Ovary (tissue), 9 donors: ENCODE measurements around the gene SPSB1. TPM values are rescaled to one million over a fixed set of nuclear protein-coding genes. Genes with fewer than 3 reads are reported as not detected.
A peak's percentile ranks its signal among the peaks of the same experiment; 100 is the strongest.

Experiments
- DNase-seq, 5 donors: peaks; one replicate each; pipeline ENCODE4 v3.0.0-alpha.2; 2019 to 2020
- H3K27ac ChIP-seq, 2 donors: fragments of 200-600 bp; one replicate each; pipeline versions ENCODE4 v1.5.1 to v1.8.0; 2019 to 2022
- H3K27me3 ChIP-seq: fragments of 200-600 bp; one replicate; pipeline ENCODE4 v1.8.0; 2022
- H3K36me3 ChIP-seq: fragments of 200-600 bp; sonication (generic); one replicate; pipeline ENCODE4 v1.5.1; 2019
- H3K4me1 ChIP-seq: one replicate; pipeline ENCODE4 v1.8.1; 2013; ENCODE audit warnings: mild to moderate bottlenecking, moderate library complexity; ENCODE audit not compliant: insufficient read depth
- H3K4me3 ChIP-seq: fragments of 200-600 bp; sonication (generic); one replicate; pipeline ENCODE4 v1.5.1; 2017
- H3K9me3 ChIP-seq, 2 donors: fragments of 200-600 bp in 1 of 2; sonication (generic) in 1 of 2; one replicate each; pipeline versions ENCODE4 v1.5.1 to v1.8.1; 2013 to 2019; ENCODE audit warnings: mild to moderate bottlenecking in 1 of 2, moderate library complexity in 1 of 2
- EP300 ChIP-seq: sonication (generic); formaldehyde crosslinking; IDR thresholded peaks from one replicate; pipeline ENCODE4 v1.6.1; 2017; ENCODE audit warnings: antibody characterized with exemption
- POLR2A ChIP-seq: fragments of 450-650 bp; IDR thresholded peaks from one replicate; pipeline ENCODE4 v1.6.1; 2017; ENCODE audit warnings: antibody characterized with exemption, mild to moderate bottlenecking, moderate library complexity
- WGBS, 3 donors: extraction: QIAGEN DNeasy Blood & Tissue Kit in 1 of 3; methylation state at CpG; one replicate each; pipeline versions ENCODE4 v1.1.5 to v1.1.7; 2013 to 2017; 5-methylcytosine and 5-hydroxymethylcytosine counted together
- intact Hi-C, 4 donors: fragments of 100-400 bp; cut with DNase I; formaldehyde crosslinking; loops; one replicate each; pipeline versions ENCODE4 v1.11.0 to v1.15.1; 2022 to 2023
- polyA plus RNA-seq, 2 donors: library from polyadenylated mRNA; stranded (reverse); fragments of 200-250 nt in 1 of 2; fragments of 350-450 nt in 1 of 2; fragmentation: Illumina TruSeq in 1 of 2; extraction: RNeasy Lipid Tissue Mini Kit (QIAGEN cat#74804) in 1 of 2; gene quantifications; one replicate each; pipeline ENCODE4 v1.2.3, GENCODE V29; 2013 to 2014
- total RNA-seq, 7 donors: library from RNA; depleted of rRNA in 2 of 7; stranded (reverse); fragments of >200 nt in 2 of 7; fragmentation: NEBNext Ultra II Directional in 3 of 7; extraction: Animal tissue kit (Norgen Biotek cat#: 25700) in 3 of 7; gene quantifications; one replicate each; pipeline versions ENCODE4 v1.1.0 to v1.2.4, GENCODE V29; 2016 to 2023
- TF ChIP-seq, protein P1 (sequence below), 3 donors: fragments of 450-650 bp in 2 of 3; fragments of 200-600 bp in 1 of 3; IDR thresholded peaks; one replicate each; pipeline versions ENCODE4 v1.5.1 to v1.8.0; 2016 to 2022; ENCODE audit warnings: antibody characterized with exemption in 3 of 3, mild to moderate bottlenecking in 1 of 3
- donor health status: DM: no; HTN: no; CAD: no; lungs with moderate emphysema.
- donor health status: DM: no; HTN: no; CAD: no.
- donor health status: Bipolar disorder and iron deficiency.
- donor health status: DM: yes; HTN: yes; CAD: no.
- donor health status: DM: no; HTN: no; CAD: no.
- donor health status: DM: yes; HTN: yes; CAD: no.

Gene SPSB1
- total and polyA plus RNA-seq, 9 donors, result 20.4 to 69.6 (median 34.4) TPM

DNA sequence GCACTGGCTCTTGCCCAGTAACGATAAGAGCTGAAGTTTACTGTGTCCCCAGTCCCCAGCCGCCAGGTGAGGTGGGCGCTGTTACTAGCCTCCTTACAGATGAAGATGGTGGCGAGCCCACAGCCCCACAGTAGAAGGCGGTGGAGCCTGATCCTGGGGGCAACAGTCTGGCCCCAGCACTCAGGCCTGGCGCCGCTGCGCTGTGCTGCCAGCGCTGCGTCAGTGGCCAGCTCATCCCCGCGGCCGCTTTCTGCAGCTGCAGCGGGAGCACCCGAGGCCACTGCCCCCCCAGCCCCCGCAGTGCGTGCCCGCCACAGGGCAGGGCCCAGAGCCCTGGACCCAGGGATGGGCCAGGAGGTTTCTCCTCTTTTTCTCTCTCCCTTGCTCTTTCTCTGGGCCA lies 44.8 kb upstream of the SPSB1 start:
- Histone ChIP-seq H3K27ac (peak overlapping the region in 1 of 2 donors; percentile 69), H3K36me3 (no peaks in the 10 kb centered on the region), H3K4me1 (peaks cover 57% of the 10 kb centered on the region), H3K4me3 (no peak overlapping the region), H3K9me3 (no peaks in the 10 kb centered on the region), H3K27me3 (no peaks in the 10 kb centered on the region)
- intact Hi-C loops, result loop anchor here in 1 of 4 donors (5.0 kb wide), 1 partner anchor 106 kb away; no protein-coding TSS in a partner anchor
- 79 to 89% (median 86%) methylated on average over 18 of the region's 18 CpGs for WGBS, 3 donors
- TF ChIP-seq, protein P1, sequence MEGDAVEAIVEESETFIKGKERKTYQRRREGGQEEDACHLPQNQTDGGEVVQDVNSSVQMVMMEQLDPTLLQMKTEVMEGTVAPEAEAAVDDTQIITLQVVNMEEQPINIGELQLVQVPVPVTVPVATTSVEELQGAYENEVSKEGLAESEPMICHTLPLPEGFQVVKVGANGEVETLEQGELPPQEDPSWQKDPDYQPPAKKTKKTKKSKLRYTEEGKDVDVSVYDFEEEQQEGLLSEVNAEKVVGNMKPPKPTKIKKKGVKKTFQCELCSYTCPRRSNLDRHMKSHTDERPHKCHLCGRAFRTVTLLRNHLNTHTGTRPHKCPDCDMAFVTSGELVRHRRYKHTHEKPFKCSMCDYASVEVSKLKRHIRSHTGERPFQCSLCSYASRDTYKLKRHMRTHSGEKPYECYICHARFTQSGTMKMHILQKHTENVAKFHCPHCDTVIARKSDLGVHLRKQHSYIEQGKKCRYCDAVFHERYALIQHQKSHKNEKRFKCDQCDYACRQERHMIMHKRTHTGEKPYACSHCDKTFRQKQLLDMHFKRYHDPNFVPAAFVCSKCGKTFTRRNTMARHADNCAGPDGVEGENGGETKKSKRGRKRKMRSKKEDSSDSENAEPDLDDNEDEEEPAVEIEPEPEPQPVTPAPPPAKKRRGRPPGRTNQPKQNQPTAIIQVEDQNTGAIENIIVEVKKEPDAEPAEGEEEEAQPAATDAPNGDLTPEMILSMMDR (IDR thresholded peaks at IDR 0.05), result no peak
- no peak for TF ChIP-seq POLR2A
- no peak for TF ChIP-seq EP300
- DNase-seq, result peak in 2 of 5 donors; percentile 35 to 44

GRCh38 chr1:9248341-9249262 lies 44.1 kb upstream of the SPSB1 start:
- Histone ChIP-seq H3K36me3 (no peaks in the 10 kb centered on the region), H3K4me1 (peaks cover 51% of the 10 kb centered on the region), H3K27me3 (no peaks in the 10 kb centered on the region), H3K9me3 (no peaks in the 10 kb centered on the region), H3K27ac (peak overlapping the region; percentile 31 to 69), H3K4me3 (no peak overlapping the region)
- WGBS, 3 donors, result 58 to 69% (median 59%) methylated on average over 21 of the region's 21 CpGs
- DNase-seq, result peak in 3 of 5 donors; percentile 37 to 57 (median 47)
- intact Hi-C loops, result loop anchor here in 1 of 4 donors (5.0 kb wide), 1 partner anchor 106 kb away; no protein-coding TSS in a partner anchor
- TF ChIP-seq, protein P1 (IDR thresholded peaks at IDR 0.05), result no peak
- TF ChIP-seq POLR2A (no peak), EP300 (no peak)

GRCh38 chr1:9249263-9249533 lies 43.5 kb upstream of the SPSB1 start:
- Histone ChIP-seq H3K27me3 (no peaks in the 10 kb centered on the region), H3K9me3 (no peaks in the 10 kb centered on the region), H3K4me3 (no peak overlapping the region), H3K27ac (peak overlapping the region; percentile 31 to 69), H3K4me1 (peaks cover 50% of the 10 kb centered on the region), H3K36me3 (no peaks in the 10 kb centered on the region)
- WGBS, 3 donors, result 68 to 89% (median 82%) methylated on average over 3 of the region's 3 CpGs
- no peak for DNase-seq
- TF ChIP-seq POLR2A (no peak), EP300 (no peak)
- TF ChIP-seq, protein P1 (IDR thresholded peaks at IDR 0.05), result no peak
- intact Hi-C loops, result loop anchor here in 1 of 4 donors (5.0 kb wide), 1 partner anchor 107 kb away; no protein-coding TSS in a partner anchor

DNA sequence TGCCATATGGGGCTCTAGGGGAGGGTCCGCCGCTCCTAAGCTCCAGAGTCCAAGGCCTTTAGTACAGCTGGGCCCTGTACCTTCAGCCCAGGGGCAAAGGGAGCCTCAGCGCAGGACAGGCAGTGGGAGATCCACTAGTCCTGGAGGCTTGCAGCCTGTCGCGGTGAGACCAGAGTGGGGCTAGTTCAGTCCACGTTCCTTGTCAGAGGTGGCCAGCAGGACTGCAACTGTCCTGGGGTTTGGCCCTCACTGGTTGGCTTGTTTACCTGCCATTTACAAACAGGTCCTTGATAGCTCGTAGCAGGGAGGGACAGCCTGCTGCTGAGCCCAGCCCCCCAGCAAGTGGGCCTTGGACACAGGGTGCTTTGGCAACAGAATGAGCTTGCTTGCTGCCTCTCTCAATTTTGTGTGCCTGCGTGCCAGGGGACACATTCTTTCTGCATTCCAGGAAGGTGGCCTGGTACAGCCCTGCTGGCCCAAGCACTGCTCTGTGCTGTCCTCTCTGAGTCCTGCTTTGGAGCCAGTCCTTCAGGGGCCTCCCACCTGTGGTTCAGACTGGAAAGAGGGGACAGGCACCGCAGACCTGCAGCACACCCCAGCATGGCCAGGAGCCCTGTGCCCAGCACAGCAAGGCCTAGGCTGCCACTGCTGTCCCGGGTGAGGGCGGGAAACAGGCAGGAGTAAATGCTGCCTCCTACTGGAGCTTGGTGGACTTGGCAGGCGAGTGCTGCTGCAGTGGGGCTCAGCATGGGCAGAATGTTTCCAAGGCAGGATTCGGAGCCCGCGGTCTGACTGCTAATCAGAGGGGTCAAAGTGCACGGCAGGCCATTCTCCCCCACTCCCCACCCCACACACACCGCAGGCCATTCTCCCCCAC lies 42.9 kb upstream of the SPSB1 start:
- Histone ChIP-seq H3K4me1 (peaks cover 44% of the 10 kb centered on the region), H3K36me3 (no peaks in the 10 kb centered on the region), H3K27ac (peak overlapping the region; percentile 31 to 69), H3K9me3 (no peaks in the 10 kb centered on the region), H3K27me3 (no peaks in the 10 kb centered on the region), H3K4me3 (no peak overlapping the region)
- peak; percentile 57 to 71 (median 69) for DNase-seq
- no peak for TF ChIP-seq EP300
- TF ChIP-seq, protein P1 (IDR thresholded peaks at IDR 0.05), result peak in 2 of 3 donors; percentile 38 to 55
- intact Hi-C loops, result loop anchor here in 1 of 4 donors (5.0 kb wide), 1 partner anchor 107 kb away; no protein-coding TSS in a partner anchor
- 52% methylated on average over 17 of the region's 17 CpGs for WGBS, 3 donors
